ENCODE results near the gene KDM8.

Gene KDM8

GRCh38 chr16:27203507-27204311 lies at the start of gene KDM8:
TSS of gene KDM8 (plus strand) at chr16:27203526. CDS start at chr16:27210124, 6,598 bp downstream.
- DNase-seq: peak; percentile 100

- peak; percentile 47 for DNase-seq
Measured at GRCh38 chr16:27154705-27155521, 48.4 kb upstream of the KDM8 start.

- no peak for DNase-seq
Measured at GRCh38 chr16:27156579-27156978, 46.7 kb upstream of the KDM8 start.

GRCh38 chr16:27161398-27161797 lies 41.9 kb upstream of the KDM8 start:
- no peak for DNase-seq

- DNase-seq: no peak
Measured at GRCh38 chr16:27164352-27164751, 39.0 kb upstream of the KDM8 start.

GRCh38 chr16:27165576-27165975 lies 37.8 kb upstream of the KDM8 start:
- DNase-seq: no peak

- no peak for DNase-seq
Measured at GRCh38 chr16:27168790-27169189, 34.5 kb upstream of the KDM8 start.

- peak; percentile 60 for DNase-seq
Measured at GRCh38 chr16:27169511-27170071, 33.7 kb upstream of the KDM8 start.

- no peak for DNase-seq
Measured at GRCh38 chr16:27171584-27171983, 31.7 kb upstream of the KDM8 start.

- peak; percentile 62 for DNase-seq
Measured at GRCh38 chr16:27174007-27174406, 29.3 kb upstream of the KDM8 start.

- DNase-seq: peak; percentile 55
Measured at GRCh38 chr16:27174798-27175197, 28.5 kb upstream of the KDM8 start.

GRCh38 chr16:27175888-27176287 lies 27.4 kb upstream of the KDM8 start:
- no peak for DNase-seq

GRCh38 chr16:27177031-27177774 lies 26.1 kb upstream of the KDM8 start:
- no peak for DNase-seq

- DNase-seq: peak; percentile 83
Measured at GRCh38 chr16:27179500-27180072, 23.7 kb upstream of the KDM8 start.

GRCh38 chr16:27181019-27181790 lies 22.1 kb upstream of the KDM8 start:
- no peak for DNase-seq

- DNase-seq: no peak
Measured at GRCh38 chr16:27182906-27183405, 20.4 kb upstream of the KDM8 start.

GRCh38 chr16:27185776-27186130 lies 17.6 kb upstream of the KDM8 start:
- no peak for DNase-seq

GRCh38 chr16:27188633-27189032 lies 14.7 kb upstream of the KDM8 start:
- no peak for DNase-seq

- DNase-seq: no peak
Measured at GRCh38 chr16:27189335-27189972, 13.9 kb upstream of the KDM8 start.

GRCh38 chr16:27190316-27190871 lies 12.9 kb upstream of the KDM8 start:
- no peak for DNase-seq
